ENCODE data around the gene MTMR6.

DNA sequence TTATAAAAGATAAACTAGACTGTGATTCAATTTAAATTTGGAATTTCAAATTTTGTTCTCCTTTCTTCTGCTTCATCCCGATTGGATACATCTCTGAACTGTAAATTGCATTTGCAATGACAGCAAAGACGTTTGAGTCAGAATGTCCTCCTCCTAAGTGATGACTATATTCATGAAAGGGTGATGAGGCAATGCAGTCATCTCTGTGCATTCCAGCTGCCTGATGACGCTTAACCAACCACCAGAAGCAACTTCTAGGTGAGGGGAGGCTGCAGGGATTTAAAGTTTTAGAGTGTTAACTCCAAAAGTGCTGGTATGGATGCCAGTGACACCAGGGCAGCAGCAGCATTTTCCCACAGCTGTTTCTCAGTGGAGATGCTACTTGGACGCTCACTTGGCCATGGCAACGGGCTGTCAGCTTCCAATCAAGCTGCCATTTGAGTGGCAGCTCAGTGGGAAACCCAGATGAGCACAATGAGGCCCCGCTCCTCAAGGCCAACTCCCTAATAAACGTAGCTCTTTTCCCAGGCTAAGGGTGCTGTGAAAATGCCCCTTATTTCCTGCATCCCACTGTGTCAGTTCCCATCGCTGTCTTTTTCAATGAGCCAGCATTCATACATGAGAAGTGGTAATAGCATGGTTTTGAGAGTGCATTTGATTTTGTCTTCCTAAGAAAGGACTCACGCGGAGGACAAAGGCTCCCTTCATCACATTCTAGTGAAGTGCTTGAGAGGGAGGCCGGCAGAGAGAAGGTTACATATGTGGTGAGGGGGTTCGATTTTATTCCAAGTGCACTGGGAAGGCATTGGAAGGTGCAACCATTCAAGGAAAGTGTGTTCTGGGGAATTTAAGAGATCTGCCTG, 70.0 kb downstream of the MTMR6 start:
- TF ChIP-seq, protein P1, sequence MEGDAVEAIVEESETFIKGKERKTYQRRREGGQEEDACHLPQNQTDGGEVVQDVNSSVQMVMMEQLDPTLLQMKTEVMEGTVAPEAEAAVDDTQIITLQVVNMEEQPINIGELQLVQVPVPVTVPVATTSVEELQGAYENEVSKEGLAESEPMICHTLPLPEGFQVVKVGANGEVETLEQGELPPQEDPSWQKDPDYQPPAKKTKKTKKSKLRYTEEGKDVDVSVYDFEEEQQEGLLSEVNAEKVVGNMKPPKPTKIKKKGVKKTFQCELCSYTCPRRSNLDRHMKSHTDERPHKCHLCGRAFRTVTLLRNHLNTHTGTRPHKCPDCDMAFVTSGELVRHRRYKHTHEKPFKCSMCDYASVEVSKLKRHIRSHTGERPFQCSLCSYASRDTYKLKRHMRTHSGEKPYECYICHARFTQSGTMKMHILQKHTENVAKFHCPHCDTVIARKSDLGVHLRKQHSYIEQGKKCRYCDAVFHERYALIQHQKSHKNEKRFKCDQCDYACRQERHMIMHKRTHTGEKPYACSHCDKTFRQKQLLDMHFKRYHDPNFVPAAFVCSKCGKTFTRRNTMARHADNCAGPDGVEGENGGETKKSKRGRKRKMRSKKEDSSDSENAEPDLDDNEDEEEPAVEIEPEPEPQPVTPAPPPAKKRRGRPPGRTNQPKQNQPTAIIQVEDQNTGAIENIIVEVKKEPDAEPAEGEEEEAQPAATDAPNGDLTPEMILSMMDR (IDR thresholded peaks at IDR 0.05): no peak
- TF ChIP-seq POLR2A (IDR thresholded peaks at IDR 0.05): no peak
